Calu3 (cell line): Measurements from ENCODE around the gene HSPA1B. TPM values are rescaled to one million over a fixed set of nuclear protein-coding genes. Genes with fewer than 3 reads are reported as not detected.
"Not testable (repeated sequence)": the region's sequence is repeated elsewhere in the genome, so short reads cannot be mapped to it uniquely, and the experiment has no call there.

ENCODE experiments used
- BruUV-seq: library from RNA; stranded (reverse); fragments of 400-500 nt; replicated peaks from 2 replicates; lab custom pipeline; 2021; lab: Mats Ljungman, UMichigan
- CTCF ChIA-PET: fragments of 300-600 bp; sonication (Branson Sonifier 250); formaldehyde crosslinking; loops from one replicate; lab custom pipeline; 2022; ENCODE audit warnings: antibody characterized with exemption; lab: Charles Lee
- DNase-seq: peaks from one replicate; pipeline ENCODE4 v3.0.0; 2022
- H3K27ac Mint-ChIP-seq: one replicate; pipeline ENCODE4 v1.8.0; 2022; ENCODE audit warnings: mixed read lengths; ENCODE audit not compliant: unreplicated experiment
- H3K27me3 Mint-ChIP-seq: one replicate; pipeline ENCODE4 v1.8.0; 2022; ENCODE audit warnings: mixed read lengths; ENCODE audit not compliant: unreplicated experiment
- H3K36me3 Mint-ChIP-seq: one replicate; pipeline ENCODE4 v1.8.0; 2022; ENCODE audit warnings: mild to moderate bottlenecking, moderate library complexity, mixed read lengths; ENCODE audit not compliant: insufficient read depth, unreplicated experiment
- H3K4me1 Mint-ChIP-seq: one replicate; pipeline ENCODE4 v1.8.0; 2022; ENCODE audit warnings: mild to moderate bottlenecking, low read depth, mixed read lengths; ENCODE audit not compliant: unreplicated experiment
- H3K4me3 Mint-ChIP-seq: one replicate; pipeline ENCODE4 v1.8.0; 2022; ENCODE audit warnings: mild to moderate bottlenecking, low read depth, moderate library complexity, mixed read lengths; ENCODE audit not compliant: unreplicated experiment
- H3K9me3 Mint-ChIP-seq: one replicate; pipeline ENCODE4 v1.8.0; 2022; ENCODE audit warnings: low read depth, mixed read lengths; ENCODE audit not compliant: unreplicated experiment
- intact Hi-C: fragments of 100-400 bp; cut with micrococcal nuclease; formaldehyde crosslinking; loops from one replicate; pipeline ENCODE4 v1.10.0; 2022; ENCODE audit not compliant: unreplicated experiment
- total RNA-seq: library from RNA; stranded (reverse); gene quantifications from 2 replicates; pipeline ENCODE4 v1.2.3, GENCODE V29; 2022
- TF ChIP-seq, protein P1 (sequence below): fragments of 200-600 bp; IDR thresholded peaks from one replicate; pipeline ENCODE4 v1.8.0; 2022; ENCODE audit warnings: antibody characterized with exemption; ENCODE audit not compliant: unreplicated experiment

Gene HSPA1B
- total RNA-seq, 1 experiment from 2014 or later: 705 TPM

DNA sequence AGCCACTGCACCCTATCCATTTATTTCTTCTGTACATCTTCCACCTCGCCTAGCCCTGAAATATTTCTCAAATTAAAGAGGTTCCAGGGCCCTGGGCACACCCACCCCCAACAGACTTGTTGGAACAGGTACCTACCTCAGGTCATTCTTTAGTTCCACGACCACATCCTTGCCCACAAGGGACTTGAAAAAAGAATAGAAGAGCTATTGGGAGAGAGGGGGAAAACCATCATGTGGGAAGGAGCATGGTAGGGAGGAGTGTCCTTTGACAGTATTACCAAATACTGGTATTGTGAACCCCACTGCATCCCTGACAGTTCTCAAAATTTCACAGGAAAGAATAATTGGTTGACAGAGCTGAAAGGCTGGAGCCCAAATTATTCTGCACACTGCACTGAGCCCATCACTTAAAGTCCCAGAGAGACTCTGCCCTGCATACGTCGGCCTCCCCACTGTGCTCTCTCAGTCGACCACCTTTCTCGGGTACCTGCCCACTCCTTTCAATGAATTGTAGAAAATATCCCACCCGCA lies 21.5 kb upstream of the HSPA1B start:
- peaks cover 61% of the 10 kb centered on the region for H3K36me3 Mint-ChIP-seq
- no peak for DNase-seq
- CTCF ChIA-PET: interaction anchor here (0.5 to 2.3 kb wide), 16 partner anchors 9 to 477 kb away, joined by 3 to 25 read pairs (median 9); partner anchors contain the start of genes CFB, DDAH2, HSPA1A and HSPA1L
- no peaks in the 10 kb centered on the region for H3K27me3 Mint-ChIP-seq
- peak overlapping the region; percentile 99 for H3K4me3 Mint-ChIP-seq
- BruUV-seq: no TSS peak
- intact Hi-C loops: no loop called here
- H3K9me3 Mint-ChIP-seq: no peaks in the 10 kb centered on the region
- peak overlapping the region; percentile 96 for H3K27ac Mint-ChIP-seq
- H3K4me1 Mint-ChIP-seq: peaks cover 19% of the 10 kb centered on the region
- TF ChIP-seq, protein P1, sequence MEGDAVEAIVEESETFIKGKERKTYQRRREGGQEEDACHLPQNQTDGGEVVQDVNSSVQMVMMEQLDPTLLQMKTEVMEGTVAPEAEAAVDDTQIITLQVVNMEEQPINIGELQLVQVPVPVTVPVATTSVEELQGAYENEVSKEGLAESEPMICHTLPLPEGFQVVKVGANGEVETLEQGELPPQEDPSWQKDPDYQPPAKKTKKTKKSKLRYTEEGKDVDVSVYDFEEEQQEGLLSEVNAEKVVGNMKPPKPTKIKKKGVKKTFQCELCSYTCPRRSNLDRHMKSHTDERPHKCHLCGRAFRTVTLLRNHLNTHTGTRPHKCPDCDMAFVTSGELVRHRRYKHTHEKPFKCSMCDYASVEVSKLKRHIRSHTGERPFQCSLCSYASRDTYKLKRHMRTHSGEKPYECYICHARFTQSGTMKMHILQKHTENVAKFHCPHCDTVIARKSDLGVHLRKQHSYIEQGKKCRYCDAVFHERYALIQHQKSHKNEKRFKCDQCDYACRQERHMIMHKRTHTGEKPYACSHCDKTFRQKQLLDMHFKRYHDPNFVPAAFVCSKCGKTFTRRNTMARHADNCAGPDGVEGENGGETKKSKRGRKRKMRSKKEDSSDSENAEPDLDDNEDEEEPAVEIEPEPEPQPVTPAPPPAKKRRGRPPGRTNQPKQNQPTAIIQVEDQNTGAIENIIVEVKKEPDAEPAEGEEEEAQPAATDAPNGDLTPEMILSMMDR: no peak

DNA sequence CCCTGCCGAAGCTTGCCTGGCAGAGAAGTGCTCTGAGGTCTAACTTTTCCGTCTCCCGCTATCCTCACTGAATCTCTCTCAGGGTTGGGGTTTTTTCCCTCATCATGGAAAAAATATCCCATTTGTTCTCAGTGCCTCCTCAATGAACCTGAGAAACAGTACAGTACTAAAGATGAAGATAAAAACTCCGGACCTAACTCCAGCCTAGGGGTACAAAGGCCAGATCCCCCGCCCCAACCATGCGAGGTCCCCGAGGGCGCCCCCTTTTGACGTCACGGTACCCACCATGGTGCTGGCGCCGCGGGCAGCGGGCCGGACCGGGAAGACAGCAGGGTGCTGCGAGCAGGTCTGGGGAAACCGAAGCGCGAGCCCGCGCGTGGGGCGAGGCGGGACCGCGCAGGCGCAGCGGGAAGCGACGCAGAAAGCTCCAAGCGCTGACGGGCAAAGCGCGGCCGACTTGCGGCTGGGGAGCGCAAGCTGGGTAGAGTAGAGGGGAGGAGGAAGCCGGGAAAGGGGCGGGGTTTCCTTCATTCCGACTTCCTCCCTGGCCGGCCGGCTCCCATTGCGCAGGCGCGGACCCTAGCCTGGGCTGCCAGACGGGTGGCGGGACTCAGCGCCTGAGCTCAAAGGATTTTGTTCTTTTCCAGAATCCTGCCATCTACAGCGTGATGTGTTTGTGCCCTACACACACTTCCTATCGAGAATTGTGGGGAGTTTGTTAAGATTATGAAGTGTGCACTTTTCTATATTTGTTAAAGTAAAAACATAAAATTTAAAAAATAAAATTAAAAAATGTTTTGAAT lies 20.9 kb upstream of the HSPA1B start, which contains the start of gene LSM2:
TSS of gene LSM2 (minus strand) at position 497 of the 803 bp plus-strand sequence. CDS start at position 288, 209 bp downstream.
- H3K27ac Mint-ChIP-seq: peak within 1 kb of the TSS; percentile 96
- no peaks in the 10 kb centered on the region for H3K27me3 Mint-ChIP-seq
- TF ChIP-seq, protein P1: peak; percentile 89
- H3K4me1 Mint-ChIP-seq: peaks cover 19% of the 10 kb centered on the region
- peak; percentile 100 for DNase-seq
- H3K9me3 Mint-ChIP-seq: no peaks in the 10 kb centered on the region
- H3K36me3 Mint-ChIP-seq: peaks cover 54% of the 10 kb centered on the region
- intact Hi-C loops: no loop called here
- TSS peak; percentile 70 for BruUV-seq
- H3K4me3 Mint-ChIP-seq: peak within 1 kb of the TSS; percentile 99
- CTCF ChIA-PET: interaction anchor here (0.7 to 2.3 kb wide), 22 partner anchors 8 to 139 kb away, joined by 3 to 25 read pairs (median 6); partner anchors contain the start of genes CFB, DDAH2, HSPA1A and HSPA1B

DNA sequence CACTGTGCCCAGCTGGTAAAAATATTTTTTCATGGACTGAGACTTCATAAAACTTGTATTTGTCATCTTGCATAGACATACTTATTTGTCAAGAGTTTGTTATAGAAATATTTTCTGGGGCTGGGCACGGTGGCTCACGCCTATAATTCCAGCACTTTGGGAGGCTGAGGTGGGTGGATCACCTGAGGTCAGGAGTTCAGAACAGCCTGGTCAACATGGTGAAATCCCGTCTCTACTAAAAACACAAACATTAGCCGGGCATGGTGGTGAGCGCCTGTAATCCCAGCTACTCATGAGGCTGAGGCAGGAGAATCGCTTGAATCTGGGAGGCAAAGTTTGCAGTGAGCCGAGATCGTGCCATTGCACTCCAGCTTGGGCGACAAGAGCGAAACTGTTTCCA lies 18.9 kb upstream of the HSPA1B start:
- intact Hi-C loops, DNase-seq, H3K4me3 Mint-ChIP-seq, CTCF ChIA-PET, H3K9me3 Mint-ChIP-seq, H3K27me3 Mint-ChIP-seq, H3K27ac Mint-ChIP-seq, BruUV-seq: not testable (repeated sequence)
- H3K36me3 Mint-ChIP-seq: peaks cover 36% of the 10 kb centered on the region
- peaks cover 29% of the 10 kb centered on the region for H3K4me1 Mint-ChIP-seq

DNA sequence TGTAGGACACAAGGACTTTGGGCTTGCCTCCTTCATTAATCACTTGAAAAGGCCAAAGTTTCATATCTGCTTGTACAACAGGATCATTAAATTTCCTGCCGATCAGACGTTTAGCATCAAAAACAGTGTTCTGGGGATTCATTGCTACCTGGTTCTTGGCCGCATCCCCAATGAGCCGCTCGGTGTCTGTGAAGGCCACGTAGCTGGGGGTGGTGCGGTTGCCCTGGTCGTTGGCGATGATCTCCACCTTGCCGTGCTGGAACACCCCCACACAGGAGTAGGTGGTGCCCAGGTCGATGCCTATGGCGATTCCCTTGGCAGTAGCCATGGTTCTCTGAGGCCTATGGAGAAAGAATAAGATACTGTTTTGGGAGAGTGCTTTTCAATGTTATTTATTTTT lies 15.9 kb upstream of the HSPA1B start:
- DNase-seq: no peak
- intact Hi-C loops: no loop called here
- CTCF ChIA-PET: interaction anchor here (1.0 kb wide), 1 partner anchor 16 kb away, joined by 4 read pairs; the partner anchor contains the start of gene VARS1
- peaks cover 28% of the 10 kb centered on the region for H3K36me3 Mint-ChIP-seq
- H3K27ac Mint-ChIP-seq: no peak overlapping the region
- H3K9me3 Mint-ChIP-seq: no peaks in the 10 kb centered on the region
- BruUV-seq: no TSS peak
- TF ChIP-seq, protein P1: no peak
- no peak overlapping the region for H3K4me3 Mint-ChIP-seq
- no peaks in the 10 kb centered on the region for H3K27me3 Mint-ChIP-seq
- H3K4me1 Mint-ChIP-seq: peaks cover 24% of the 10 kb centered on the region
